ENCODE measurements around the gene TIMM23B. TPM values are rescaled to one million over a fixed set of nuclear protein-coding genes. Genes with fewer than 3 reads are reported as not detected.
"Not testable (repeated sequence)": the region's sequence is repeated elsewhere in the genome, so short reads cannot be mapped to it uniquely, and the experiment has no call there.

Gene TIMM23B
- polyA plus RNA-seq, 3 donors from 2014 or later: 13.3 to 16.5 (median 14.1) TPM

DNA sequence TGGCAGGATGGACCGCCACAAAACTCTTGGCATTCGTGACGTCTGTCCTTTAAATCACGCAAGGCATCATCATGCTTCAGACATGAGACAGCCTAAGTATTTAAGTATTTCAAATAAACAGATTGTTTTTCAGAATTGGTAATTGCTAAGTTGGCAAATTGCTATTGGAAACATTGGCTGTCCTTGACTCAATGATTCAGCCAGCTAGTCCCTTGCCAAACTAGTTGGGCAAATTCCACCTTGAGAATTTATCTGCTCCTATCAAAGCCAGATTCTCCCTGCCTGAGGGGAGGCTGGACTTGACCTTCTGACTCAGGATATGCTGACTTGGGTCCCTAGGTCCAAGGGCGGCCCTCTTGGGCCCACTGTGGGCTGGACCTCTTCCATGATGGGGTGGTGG lies 75.8 kb downstream of the TIMM23B start:
- not testable (repeated sequence) for H3K4me3 Mint-ChIP-seq; H3K4me1 Mint-ChIP-seq; DNase-seq; H3K36me3 Mint-ChIP-seq; H3K27ac Mint-ChIP-seq; H3K27me3 Mint-ChIP-seq (ENCODE audit: low read depth in 3 of 3); H3K9me3 Mint-ChIP-seq

DNA sequence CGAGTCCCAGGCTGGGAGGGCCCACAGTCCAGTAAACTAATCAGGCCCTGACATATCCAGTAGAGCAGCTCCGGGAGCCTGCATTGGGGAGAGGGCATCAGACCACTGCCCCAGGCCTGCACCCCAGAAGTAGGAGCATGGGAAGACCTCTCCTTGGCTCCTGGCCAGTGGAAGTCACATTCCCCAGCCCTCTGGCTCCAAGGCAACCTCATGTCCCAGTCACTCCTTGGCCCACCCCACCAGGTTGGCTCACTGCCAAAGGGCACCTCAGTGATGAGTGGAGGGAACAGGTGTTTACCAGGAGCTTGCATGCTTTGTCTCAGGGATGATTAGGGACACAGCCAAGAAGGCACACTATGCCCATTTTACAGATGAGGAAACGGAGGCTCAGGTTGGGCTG lies 77.4 kb downstream of the TIMM23B start:
- not testable (repeated sequence) for H3K4me1 Mint-ChIP-seq; H3K27me3 Mint-ChIP-seq (ENCODE audit: low read depth in 3 of 3); H3K36me3 Mint-ChIP-seq; DNase-seq; H3K9me3 Mint-ChIP-seq; H3K27ac Mint-ChIP-seq; H3K4me3 Mint-ChIP-seq

DNA sequence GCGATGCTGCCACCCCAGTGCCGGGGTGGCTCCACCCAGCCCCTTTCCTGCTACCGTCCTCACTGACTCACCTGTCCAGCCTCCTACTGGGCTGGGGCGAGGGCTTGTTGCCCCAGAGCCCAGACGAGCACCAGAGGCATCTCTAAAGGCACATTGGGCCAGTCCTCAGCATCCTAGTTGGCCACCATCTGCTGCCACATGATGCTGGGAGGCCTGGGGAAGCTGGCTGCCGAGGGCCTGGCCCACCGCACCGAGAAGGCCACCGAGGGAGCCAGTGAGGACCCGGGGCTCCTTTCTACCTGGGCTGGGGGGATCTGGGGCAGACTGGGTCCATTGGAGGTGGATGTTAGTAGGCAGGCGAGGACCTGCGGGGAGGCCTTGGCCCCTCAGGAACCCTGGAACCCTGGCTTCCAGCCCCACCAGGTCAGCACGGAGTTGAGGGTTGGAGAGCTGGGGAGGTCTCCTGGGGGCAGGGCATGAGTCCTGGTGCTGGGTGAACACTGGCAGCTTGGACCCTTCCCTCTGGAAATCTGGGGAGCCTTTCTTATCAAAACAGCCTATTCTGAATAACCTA lies 78.7 kb downstream of the TIMM23B start:
- not testable (repeated sequence) for H3K27ac Mint-ChIP-seq; H3K4me1 Mint-ChIP-seq; DNase-seq; H3K9me3 Mint-ChIP-seq; H3K27me3 Mint-ChIP-seq (ENCODE audit: low read depth in 3 of 3); H3K4me3 Mint-ChIP-seq; H3K36me3 Mint-ChIP-seq

DNA sequence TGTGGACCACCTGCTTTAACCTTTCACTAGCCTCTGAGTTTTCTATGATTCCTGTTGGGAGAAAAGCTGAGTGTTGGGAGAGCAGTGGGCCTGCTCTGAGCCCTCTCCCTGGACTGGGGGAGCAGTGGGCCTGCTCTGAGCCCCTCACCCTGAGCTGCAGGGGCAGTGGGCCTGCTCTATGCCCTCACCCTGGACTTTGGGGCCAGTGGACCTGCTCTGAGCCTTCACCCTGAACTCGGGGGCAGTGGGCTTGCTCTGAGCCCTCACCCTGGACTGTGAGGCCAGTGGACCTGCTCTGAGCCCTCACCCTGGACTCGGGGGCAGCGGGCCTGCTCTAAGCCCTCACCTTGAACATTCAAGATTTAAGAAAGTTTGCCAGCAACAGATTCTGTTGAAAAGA lies 79.8 kb downstream of the TIMM23B start:
- no peak for DNase-seq
- H3K4me3 Mint-ChIP-seq: no peak overlapping the region
- H3K4me1 Mint-ChIP-seq: no peaks in the 10 kb centered on the region
- H3K27ac Mint-ChIP-seq: no peak overlapping the region
- H3K9me3 Mint-ChIP-seq: no peaks in the 10 kb centered on the region
- H3K36me3 Mint-ChIP-seq: no peaks in the 10 kb centered on the region
- H3K27me3 Mint-ChIP-seq (ENCODE audit: low read depth in 3 of 3): peaks cover 5 to 13% (median 9%) of the 10 kb centered on the region in 3 donors

Other genes starting within 250 kb of the TIMM23B start
- gene OGDHL, start 179.7 kb upstream of the TIMM23B start, polyA plus RNA-seq: not detected
- gene PARG, start within 50 bp of the TIMM23B start, polyA plus RNA-seq: 10 to 100 TPM in 1 of 3 donors, 1 to 10 TPM in 2; 7.5 to 19.3 (median 9.1) TPM
- 1 to 10 TPM in 1 of 3 donors, under 1 TPM in 2; 0.59 to 2.0 (median 0.63) TPM for gene AGAP6, start 46.4 kb downstream of the TIMM23B start, polyA plus RNA-seq
- gene WASHC2A, start 125.9 kb downstream of the TIMM23B start, polyA plus RNA-seq: 10 to 100 TPM in 2 of 3 donors, 1 to 10 TPM in 1; 9.5 to 34.0 (median 15.1) TPM